WTC11 (cell line): ENCODE results near the gene HOXD13. TPM values are rescaled to one million over a fixed set of nuclear protein-coding genes. Genes with fewer than 3 reads are reported as not detected.

ENCODE experiments used
- ATAC-seq: fragments of 200-7000 bp; cut with Tn5 transposase; 2 replicates; pipeline ENCODE4 v1.10.0; 2021; ENCODE audit warnings: mild to moderate bottlenecking, moderate library complexity
- CTCF ChIA-PET: fragments of 300-600 bp; sonication (Branson Sonifier 250); formaldehyde crosslinking; loops from one replicate; lab custom pipeline; 2021; ENCODE audit warnings: antibody characterized with exemption; lab: Charles Lee
- POLR2A ChIA-PET: fragments of 350-600 bp; sonication (Branson Sonifier 250); formaldehyde crosslinking; loops from one replicate; lab custom pipeline; 2021; ENCODE audit warnings: antibody characterized with exemption; lab: Charles Lee
- DNase-seq: peaks from one replicate; pipeline ENCODE4 v3.0.0; 2021; ENCODE audit warnings: low spot score
- H3K27ac Mint-ChIP-seq: 2 replicates; pipeline ENCODE4 v1.8.0; 2021; ENCODE audit warnings: mixed read lengths
- H3K27me3 Mint-ChIP-seq: 2 replicates; pipeline ENCODE4 v1.8.0; 2021; ENCODE audit warnings: low read depth, mild to moderate bottlenecking, moderate library complexity, mixed read lengths
- H3K36me3 Mint-ChIP-seq: 2 replicates; pipeline ENCODE4 v1.8.0; 2021; ENCODE audit warnings: mixed read lengths
- H3K4me1 Mint-ChIP-seq: 2 replicates; pipeline ENCODE4 v1.8.0; 2022; ENCODE audit warnings: mixed read lengths
- H3K4me3 Mint-ChIP-seq: 2 replicates; pipeline ENCODE4 v1.8.0; 2021; ENCODE audit warnings: mild to moderate bottlenecking, moderate library complexity, mixed read lengths
- H3K9me3 Mint-ChIP-seq: 2 replicates; pipeline ENCODE4 v1.8.0; 2021; ENCODE audit warnings: mixed read lengths
- CBFB ChIP-seq: sonication (generic); formaldehyde crosslinking; IDR thresholded peaks from 2 replicates; pipeline ENCODE4 v1.8.1; 2022; ENCODE audit warnings: mild to moderate bottlenecking, low read depth, missing genetic modification reagents
- CDX4 ChIP-seq: fragments of 250-450 bp; sonication (Bioruptor Pico); IDR thresholded peaks from 2 replicates; pipeline ENCODE4 v1.9.0; 2021; ENCODE audit warnings: moderate library complexity, mild to moderate bottlenecking, inconsistent platforms, borderline replicate concordance
- CREM ChIP-seq: sonication (generic); formaldehyde crosslinking; IDR thresholded peaks from 2 replicates; pipeline ENCODE4 v1.8.1; 2022; ENCODE audit warnings: mild to moderate bottlenecking, missing genetic modification reagents, moderate library complexity
- CTCF ChIP-seq: fragments of 200-600 bp; IDR thresholded peaks from 2 replicates; pipeline ENCODE4 v1.8.0; 2022; ENCODE audit warnings: antibody characterized with exemption
- ELF4 ChIP-seq: sonication (generic); formaldehyde crosslinking; IDR thresholded peaks from 2 replicates; pipeline ENCODE4 v1.8.1; 2022; ENCODE audit warnings: low read depth, mild to moderate bottlenecking, moderate library complexity, missing genetic modification reagents
- ESRRA ChIP-seq: sonication (generic); formaldehyde crosslinking; IDR thresholded peaks from 2 replicates; pipeline ENCODE4 v1.8.1; 2022; ENCODE audit warnings: mild to moderate bottlenecking, missing genetic modification reagents, borderline replicate concordance
- GABPB1 ChIP-seq: sonication (generic); formaldehyde crosslinking; IDR thresholded peaks from 2 replicates; pipeline ENCODE4 v1.8.1; 2023; ENCODE audit warnings: mild to moderate bottlenecking, missing genetic modification reagents
- IRF2 ChIP-seq: sonication (generic); formaldehyde crosslinking; IDR thresholded peaks from 2 replicates; pipeline ENCODE4 v1.8.0; 2022; ENCODE audit warnings: low read depth, missing genetic modification reagents, borderline replicate concordance
- JUN ChIP-seq: sonication (generic); formaldehyde crosslinking; IDR thresholded peaks from 2 replicates; pipeline ENCODE4 v1.8.0; 2023; ENCODE audit warnings: mild to moderate bottlenecking, missing genetic modification reagents
- KAT7 ChIP-seq: sonication (generic); formaldehyde crosslinking; IDR thresholded peaks from 2 replicates; pipeline ENCODE4 v1.8.1; 2023; ENCODE audit warnings: missing genetic modification reagents, mild to moderate bottlenecking, borderline replicate concordance
- MYBL2 ChIP-seq: sonication (generic); formaldehyde crosslinking; IDR thresholded peaks from 2 replicates; pipeline ENCODE4 v1.8.1; 2023; ENCODE audit warnings: mild to moderate bottlenecking, moderate library complexity, missing genetic modification reagents
- NFATC4 ChIP-seq: fragments of 250-450 bp; sonication (Bioruptor Pico); IDR thresholded peaks from 2 replicates; pipeline ENCODE4 v1.9.0; 2021; ENCODE audit warnings: mild to moderate bottlenecking
- PREB ChIP-seq: sonication (generic); formaldehyde crosslinking; IDR thresholded peaks from 2 replicates; pipeline ENCODE4 v1.8.1; 2022; ENCODE audit warnings: mild to moderate bottlenecking, missing genetic modification reagents, moderate library complexity, borderline replicate concordance
- TEAD4 ChIP-seq: sonication (generic); formaldehyde crosslinking; IDR thresholded peaks from 2 replicates; pipeline ENCODE4 v1.8.0; 2022; ENCODE audit warnings: mild to moderate bottlenecking, missing genetic modification reagents
- TP53 ChIP-seq: sonication (generic); formaldehyde crosslinking; IDR thresholded peaks from 2 replicates; pipeline ENCODE4 v1.8.1; 2023; ENCODE audit warnings: mild to moderate bottlenecking, missing genetic modification reagents
- ZNF121 ChIP-seq: sonication (generic); formaldehyde crosslinking; IDR thresholded peaks from 2 replicates; pipeline ENCODE4 v1.8.0; 2023; ENCODE audit warnings: missing genetic modification reagents
- ZNF396 ChIP-seq: fragments of 250-450 bp; sonication (Bioruptor Pico); IDR thresholded peaks from 2 replicates; pipeline ENCODE4 v1.8.0; 2021; ENCODE audit warnings: mild to moderate bottlenecking, moderate library complexity, borderline replicate concordance
- ZNF423 ChIP-seq: fragments of 250-450 bp; sonication (Bioruptor Pico); IDR thresholded peaks from 2 replicates; pipeline ENCODE4 v2.1.2; 2022; ENCODE audit warnings: mild to moderate bottlenecking, moderate library complexity
- ZNF425 ChIP-seq: fragments of 250-450 bp; sonication (Bioruptor Pico); conservative IDR thresholded peaks from 2 replicates; pipeline ENCODE4 v1.9.0; 2021; ENCODE audit warnings: mild to moderate bottlenecking
- ZSCAN18 ChIP-seq: fragments of 250-450 bp; sonication (Bioruptor Pico); IDR thresholded peaks from 2 replicates; pipeline ENCODE4 v2.1.2; 2022; ENCODE audit warnings: mild to moderate bottlenecking, moderate library complexity
- total RNA-seq: library from RNA; stranded (reverse); gene quantifications from 3 replicates; pipeline ENCODE4 v1.2.3, GENCODE V29; 2021
- TF ChIP-seq, protein P1 (sequence below): sonication (generic); formaldehyde crosslinking; IDR thresholded peaks from 2 replicates; pipeline ENCODE4 v1.8.1; 2023; ENCODE audit warnings: mild to moderate bottlenecking, missing genetic modification reagents, moderate library complexity
- TF ChIP-seq, protein P2 (sequence below): sonication (generic); formaldehyde crosslinking; IDR thresholded peaks from 2 replicates; pipeline ENCODE4 v1.8.0; 2023; ENCODE audit warnings: mild to moderate bottlenecking, missing genetic modification reagents

The HOXD13 gene
- total RNA-seq, 1 experiment from 2014 or later = not detected

DNA sequence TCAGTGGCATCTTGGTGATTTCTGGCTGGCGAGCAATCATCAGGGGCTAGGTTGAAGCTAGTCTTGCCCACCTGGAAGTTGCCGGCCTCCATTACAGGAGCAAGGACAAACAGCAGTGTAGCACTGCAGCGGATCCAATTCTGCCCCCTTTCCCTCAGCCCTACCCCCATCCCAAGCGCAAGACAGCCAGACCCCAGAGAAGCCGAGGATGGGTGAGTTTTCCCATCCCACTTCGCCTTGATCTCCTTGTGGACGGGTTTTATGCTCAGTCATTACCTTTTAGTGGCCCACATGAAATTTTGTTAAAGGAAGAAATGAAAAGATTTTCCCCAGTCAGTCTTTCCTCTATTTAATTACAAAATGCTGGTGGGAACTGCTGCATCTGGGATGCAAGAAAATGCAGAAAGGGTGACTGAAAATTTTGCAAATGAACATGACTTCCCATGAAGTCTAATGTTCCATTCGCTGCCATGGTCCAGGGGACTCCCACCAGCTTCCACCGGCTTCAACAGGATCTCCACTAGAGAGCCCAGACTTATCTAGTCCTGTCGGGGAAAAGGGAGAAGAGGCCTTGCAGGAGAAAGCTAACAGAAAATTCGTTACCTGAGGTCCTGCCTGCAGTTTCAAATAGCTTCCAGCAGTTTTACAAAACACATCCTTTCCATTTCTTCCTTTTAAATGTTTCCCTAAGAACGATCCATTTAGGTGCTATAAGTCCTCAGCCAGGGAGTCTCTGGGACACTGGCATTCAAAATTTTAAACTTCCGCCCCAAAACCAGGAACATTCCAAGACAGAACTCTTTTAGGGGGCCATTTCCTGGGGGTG, 28.1 kb downstream of the HOXD13 start (continued):
- no peak for TF ChIP-seq MYBL2 (CRISPR knock-in tag)
- TF ChIP-seq, protein P1, sequence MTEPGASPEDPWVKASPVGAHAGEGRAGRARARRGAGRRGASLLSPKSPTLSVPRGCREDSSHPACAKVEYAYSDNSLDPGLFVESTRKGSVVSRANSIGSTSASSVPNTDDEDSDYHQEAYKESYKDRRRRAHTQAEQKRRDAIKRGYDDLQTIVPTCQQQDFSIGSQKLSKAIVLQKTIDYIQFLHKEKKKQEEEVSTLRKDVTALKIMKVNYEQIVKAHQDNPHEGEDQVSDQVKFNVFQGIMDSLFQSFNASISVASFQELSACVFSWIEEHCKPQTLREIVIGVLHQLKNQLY = no peak

DNA sequence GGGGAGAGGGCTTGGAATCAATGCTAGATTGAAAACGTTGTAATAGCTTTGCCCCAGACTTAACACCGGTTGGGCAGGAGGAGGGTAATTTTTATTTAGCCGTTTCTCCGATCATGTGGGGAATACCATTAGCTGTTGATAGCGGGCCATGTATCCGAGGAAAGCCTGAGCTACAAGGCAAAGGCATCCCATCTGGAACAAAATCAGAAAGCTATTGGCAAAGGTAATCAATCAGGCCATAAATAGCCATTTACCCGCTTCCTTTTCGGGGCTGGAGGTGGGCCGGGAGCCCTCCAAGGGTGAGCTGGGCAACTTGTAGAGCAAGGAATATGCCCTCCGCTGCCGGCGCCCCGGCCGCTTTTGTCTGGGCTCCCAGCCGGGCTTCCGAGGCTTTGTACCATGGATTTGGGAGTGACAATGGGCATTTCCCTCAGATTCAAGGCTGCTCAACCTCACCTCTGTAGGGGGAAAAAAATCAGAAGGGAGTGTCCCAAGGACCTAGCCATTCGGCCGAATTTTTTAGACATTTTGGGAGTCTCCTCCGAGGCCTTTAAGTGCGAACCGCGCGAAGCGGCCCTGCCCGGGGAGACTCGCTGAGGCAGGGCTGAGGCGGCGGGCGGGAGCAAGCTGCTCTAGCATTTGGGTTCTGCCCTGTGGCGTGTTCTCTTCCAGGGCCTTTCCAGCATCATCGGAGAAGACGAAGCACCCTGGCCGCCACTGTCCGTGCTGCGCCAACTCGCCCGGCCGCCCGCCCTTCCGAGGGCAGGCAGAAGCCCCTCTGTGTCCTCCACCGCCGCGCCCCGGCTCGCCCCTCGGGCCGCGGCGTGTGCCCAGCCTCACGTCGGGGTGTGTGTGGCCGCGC, 28.9 kb downstream of the HOXD13 start:
- Mint-ChIP-seq H3K36me3 (peaks cover 5% of the 10 kb centered on the region; the same call in 1 of the 2 replicates), H3K27me3 (peaks cover 100% of the 10 kb centered on the region), H3K27ac (no peak overlapping the region), H3K4me1 (peaks cover 10% of the 10 kb centered on the region)
- no peak; the same call in 1 of the 2 replicates for ATAC-seq
- TF ChIP-seq PREB (CRISPR knock-in tag) (no peak), TP53 (CRISPR knock-in tag) (no peak), ZNF121 (no peak), ZNF396 (CRISPR knock-in tag) (no peak), ESRRA (CRISPR knock-in tag) (no peak), GABPB1 (no peak), CREM (CRISPR knock-in tag) (no peak), CDX4 (CRISPR knock-in tag) (no peak), NFATC4 (CRISPR knock-in tag) (no peak), ZSCAN18 (no peak), CBFB (CRISPR knock-in tag) (no peak), TEAD4 (no peak), KAT7 (CRISPR knock-in tag) (no peak), CTCF (no peak), ZNF423 (CRISPR knock-in tag) (no peak), IRF2 (CRISPR knock-in tag) (no peak), ZNF425 (CRISPR knock-in tag) (no peak), JUN (CRISPR knock-in tag) (no peak), ELF4 (CRISPR knock-in tag) (no peak)
- TF ChIP-seq, protein P2, sequence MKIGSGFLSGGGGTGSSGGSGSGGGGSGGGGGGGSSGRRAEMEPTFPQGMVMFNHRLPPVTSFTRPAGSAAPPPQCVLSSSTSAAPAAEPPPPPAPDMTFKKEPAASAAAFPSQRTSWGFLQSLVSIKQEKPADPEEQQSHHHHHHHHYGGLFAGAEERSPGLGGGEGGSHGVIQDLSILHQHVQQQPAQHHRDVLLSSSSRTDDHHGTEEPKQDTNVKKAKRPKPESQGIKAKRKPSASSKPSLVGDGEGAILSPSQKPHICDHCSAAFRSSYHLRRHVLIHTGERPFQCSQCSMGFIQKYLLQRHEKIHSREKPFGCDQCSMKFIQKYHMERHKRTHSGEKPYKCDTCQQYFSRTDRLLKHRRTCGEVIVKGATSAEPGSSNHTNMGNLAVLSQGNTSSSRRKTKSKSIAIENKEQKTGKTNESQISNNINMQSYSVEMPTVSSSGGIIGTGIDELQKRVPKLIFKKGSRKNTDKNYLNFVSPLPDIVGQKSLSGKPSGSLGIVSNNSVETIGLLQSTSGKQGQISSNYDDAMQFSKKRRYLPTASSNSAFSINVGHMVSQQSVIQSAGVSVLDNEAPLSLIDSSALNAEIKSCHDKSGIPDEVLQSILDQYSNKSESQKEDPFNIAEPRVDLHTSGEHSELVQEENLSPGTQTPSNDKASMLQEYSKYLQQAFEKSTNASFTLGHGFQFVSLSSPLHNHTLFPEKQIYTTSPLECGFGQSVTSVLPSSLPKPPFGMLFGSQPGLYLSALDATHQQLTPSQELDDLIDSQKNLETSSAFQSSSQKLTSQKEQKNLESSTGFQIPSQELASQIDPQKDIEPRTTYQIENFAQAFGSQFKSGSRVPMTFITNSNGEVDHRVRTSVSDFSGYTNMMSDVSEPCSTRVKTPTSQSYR = no peak
- TF ChIP-seq, all 79 proteins: peak for 0
- ChIA-PET POLR2A (interaction anchor here (0.6 kb wide), 1 partner anchor 74 kb away, joined by 5 read pairs; no protein-coding TSS in a partner anchor), CTCF (interaction anchor here (0.9 to 3.3 kb wide), 15 partner anchors 8 to 1028 kb away, joined by 3 to 15 read pairs (median 4); partner anchors contain the start of gene HOXD8)
- no peak for DNase-seq
- peaks cover 4% of the 10 kb centered on the region for H3K9me3 Mint-ChIP-seq
- H3K4me3 Mint-ChIP-seq = no peak overlapping the region
